Chondrocyte (in vitro differentiated cells): Measurements from ENCODE around the gene NSMF. TPM values are rescaled to one million over a fixed set of nuclear protein-coding genes. Genes with fewer than 3 reads are reported as not detected.

Source experiments
- DNase-seq: peaks from one replicate; pipeline ENCODE4 v3.0.0; 2021; ENCODE audit warnings: mixed read lengths, low spot score
- H3K27ac Mint-ChIP-seq: one replicate; pipeline ENCODE4 v1.8.0; 2021; ENCODE audit warnings: mild to moderate bottlenecking, moderate library complexity, mixed read lengths; ENCODE audit not compliant: unreplicated experiment
- H3K27me3 Mint-ChIP-seq: 2 replicates; pipeline ENCODE4 v1.8.0; 2021; ENCODE audit warnings: low read depth, mixed read lengths
- H3K36me3 Mint-ChIP-seq: 2 replicates; pipeline ENCODE4 v1.8.0; 2021; ENCODE audit warnings: low read depth, mixed read lengths
- H3K4me1 Mint-ChIP-seq: 2 replicates; pipeline ENCODE4 v1.8.0; 2021; ENCODE audit warnings: low read depth, mild to moderate bottlenecking, mixed read lengths
- H3K4me3 Mint-ChIP-seq: one replicate; pipeline ENCODE4 v1.8.0; 2021; ENCODE audit warnings: mild to moderate bottlenecking, moderate library complexity, mixed read lengths; ENCODE audit not compliant: unreplicated experiment
- H3K9me3 Mint-ChIP-seq: 2 replicates; pipeline ENCODE4 v1.8.0; 2021; ENCODE audit warnings: low read depth, mixed read lengths
- total RNA-seq: library from RNA; stranded (reverse); gene quantifications from 3 replicates; pipeline ENCODE4 v1.2.1, GENCODE V29; 2021
- TF ChIP-seq, protein P1 (sequence below): fragments of 200-600 bp; sonication (generic); IDR thresholded peaks from 2 replicates; pipeline ENCODE4 v1.5.0; 2021; ENCODE audit warnings: antibody characterized with exemption, mild to moderate bottlenecking, moderate library complexity

NSMF gene
- total RNA-seq, 1 donor from 2014 or later, result 86.1 TPM

DNA sequence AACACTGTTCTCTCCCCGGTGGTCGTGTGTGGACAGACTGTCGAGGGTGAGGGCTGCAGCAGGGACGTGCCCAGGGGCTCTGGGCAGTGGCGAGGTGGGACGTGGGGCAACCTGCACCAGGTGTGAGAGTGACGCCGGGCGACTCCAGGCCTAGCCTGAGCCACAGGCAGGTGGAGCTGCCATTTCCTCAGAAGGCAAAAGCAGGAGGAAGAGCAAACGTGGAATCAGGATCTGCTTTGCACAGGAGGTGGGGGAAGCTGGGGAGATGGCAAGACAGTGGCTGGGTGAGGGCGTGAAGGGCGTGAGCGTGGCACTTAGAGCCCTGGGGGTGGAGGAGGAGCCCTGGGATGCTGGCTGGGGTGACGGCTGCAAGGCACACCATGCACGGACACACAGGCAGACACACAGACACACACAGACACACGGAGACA is 39.6 kb upstream of the NSMF start:
- Mint-ChIP-seq H3K36me3 (no peaks in the 10 kb centered on the region), H3K27ac (no peak overlapping the region), H3K9me3 (no peaks in the 10 kb centered on the region), H3K4me1 (peaks cover 9% of the 10 kb centered on the region), H3K27me3 (no peaks in the 10 kb centered on the region), H3K4me3 (no peak overlapping the region)
- TF ChIP-seq, protein P1, sequence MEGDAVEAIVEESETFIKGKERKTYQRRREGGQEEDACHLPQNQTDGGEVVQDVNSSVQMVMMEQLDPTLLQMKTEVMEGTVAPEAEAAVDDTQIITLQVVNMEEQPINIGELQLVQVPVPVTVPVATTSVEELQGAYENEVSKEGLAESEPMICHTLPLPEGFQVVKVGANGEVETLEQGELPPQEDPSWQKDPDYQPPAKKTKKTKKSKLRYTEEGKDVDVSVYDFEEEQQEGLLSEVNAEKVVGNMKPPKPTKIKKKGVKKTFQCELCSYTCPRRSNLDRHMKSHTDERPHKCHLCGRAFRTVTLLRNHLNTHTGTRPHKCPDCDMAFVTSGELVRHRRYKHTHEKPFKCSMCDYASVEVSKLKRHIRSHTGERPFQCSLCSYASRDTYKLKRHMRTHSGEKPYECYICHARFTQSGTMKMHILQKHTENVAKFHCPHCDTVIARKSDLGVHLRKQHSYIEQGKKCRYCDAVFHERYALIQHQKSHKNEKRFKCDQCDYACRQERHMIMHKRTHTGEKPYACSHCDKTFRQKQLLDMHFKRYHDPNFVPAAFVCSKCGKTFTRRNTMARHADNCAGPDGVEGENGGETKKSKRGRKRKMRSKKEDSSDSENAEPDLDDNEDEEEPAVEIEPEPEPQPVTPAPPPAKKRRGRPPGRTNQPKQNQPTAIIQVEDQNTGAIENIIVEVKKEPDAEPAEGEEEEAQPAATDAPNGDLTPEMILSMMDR, result no peak
- DNase-seq, result no peak

DNA sequence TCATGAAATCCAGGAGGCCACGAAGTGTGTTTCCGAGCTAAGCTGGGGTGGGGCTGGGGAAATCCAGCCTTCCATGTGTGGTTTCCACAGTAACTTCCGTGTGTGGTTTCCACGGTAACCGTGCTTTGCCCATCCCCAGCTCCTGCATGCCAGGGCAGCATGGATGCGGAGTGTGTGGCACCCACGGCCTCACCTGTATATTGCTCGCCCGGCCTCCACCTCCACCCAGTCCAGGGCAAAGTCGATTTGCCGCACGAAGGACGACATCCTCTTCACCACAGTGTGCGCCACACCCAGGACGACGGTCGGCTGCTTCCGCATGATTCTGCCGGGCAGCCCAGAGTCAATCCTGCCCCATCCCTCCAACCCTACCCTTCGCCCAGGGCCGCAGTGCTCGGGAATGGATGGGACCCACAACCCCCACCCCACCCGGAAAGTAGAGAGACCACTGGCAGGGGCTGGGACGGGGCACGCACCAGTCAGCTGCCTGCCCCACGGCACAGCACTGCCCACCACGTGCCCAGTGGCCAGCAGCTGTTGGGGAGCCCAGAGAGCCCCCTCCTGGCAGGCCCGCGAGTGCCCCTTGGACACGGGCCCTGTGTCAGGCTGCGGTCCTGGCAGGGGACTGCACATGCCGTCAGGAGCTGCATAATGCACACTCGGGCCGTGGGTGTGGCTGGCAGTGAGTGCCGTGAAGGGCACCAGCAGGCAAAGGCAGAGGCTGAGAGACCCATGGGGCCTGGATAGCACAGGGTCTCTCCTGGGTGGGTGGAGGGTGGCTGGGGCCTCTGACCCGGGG is 39.0 kb upstream of the NSMF start:
- Mint-ChIP-seq H3K4me3 (no peak overlapping the region), H3K9me3 (no peaks in the 10 kb centered on the region), H3K27ac (no peak overlapping the region), H3K4me1 (peaks cover 9% of the 10 kb centered on the region), H3K36me3 (no peaks in the 10 kb centered on the region), H3K27me3 (no peaks in the 10 kb centered on the region)
- no peak for DNase-seq
- TF ChIP-seq, protein P1, result no peak

DNA sequence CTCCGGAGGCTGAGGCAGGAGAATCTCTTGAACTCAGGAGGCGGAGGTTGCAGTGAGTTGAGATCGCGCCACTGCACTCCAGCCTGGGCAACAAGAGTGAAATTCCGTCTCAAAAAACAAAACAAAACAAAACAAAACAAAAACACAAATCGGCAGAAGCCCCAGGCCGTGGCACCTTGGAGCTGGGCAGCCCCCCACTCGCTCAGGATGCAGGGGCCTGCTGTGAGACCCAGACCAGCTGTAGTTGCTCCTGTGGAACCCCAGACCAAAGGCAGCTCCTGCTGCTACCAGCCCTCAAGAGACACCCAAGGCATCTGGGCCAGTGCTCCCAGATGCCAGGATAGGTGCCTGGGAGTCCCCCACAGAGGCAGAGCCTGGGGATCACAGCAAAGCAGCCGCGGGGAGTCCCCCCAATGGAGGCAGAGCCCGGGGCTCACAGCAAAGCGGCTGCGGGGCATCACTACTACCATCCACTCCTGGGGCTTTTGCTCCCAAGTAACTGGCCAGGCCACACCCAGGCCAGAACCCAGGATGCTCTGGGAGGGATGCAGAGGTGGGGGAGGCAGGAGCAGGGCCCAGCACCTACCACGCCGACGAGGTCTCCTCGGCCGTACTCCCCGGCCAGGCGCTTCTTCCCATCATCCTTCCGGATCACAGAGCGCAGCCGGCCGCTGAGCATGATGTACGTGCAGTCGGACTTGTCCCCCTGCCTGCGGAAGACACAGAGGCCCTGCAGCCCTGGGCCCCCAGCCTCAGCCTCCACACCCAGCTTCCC is 37.7 kb upstream of the NSMF start:
- no peaks in the 10 kb centered on the region for H3K36me3 Mint-ChIP-seq
- no peak overlapping the region for H3K27ac Mint-ChIP-seq
- TF ChIP-seq, protein P1, result no peak
- no peaks in the 10 kb centered on the region for H3K9me3 Mint-ChIP-seq
- H3K27me3 Mint-ChIP-seq, result no peaks in the 10 kb centered on the region
- H3K4me1 Mint-ChIP-seq, result peaks cover 3% of the 10 kb centered on the region
- no peak overlapping the region for H3K4me3 Mint-ChIP-seq
- DNase-seq, result no peak

DNA sequence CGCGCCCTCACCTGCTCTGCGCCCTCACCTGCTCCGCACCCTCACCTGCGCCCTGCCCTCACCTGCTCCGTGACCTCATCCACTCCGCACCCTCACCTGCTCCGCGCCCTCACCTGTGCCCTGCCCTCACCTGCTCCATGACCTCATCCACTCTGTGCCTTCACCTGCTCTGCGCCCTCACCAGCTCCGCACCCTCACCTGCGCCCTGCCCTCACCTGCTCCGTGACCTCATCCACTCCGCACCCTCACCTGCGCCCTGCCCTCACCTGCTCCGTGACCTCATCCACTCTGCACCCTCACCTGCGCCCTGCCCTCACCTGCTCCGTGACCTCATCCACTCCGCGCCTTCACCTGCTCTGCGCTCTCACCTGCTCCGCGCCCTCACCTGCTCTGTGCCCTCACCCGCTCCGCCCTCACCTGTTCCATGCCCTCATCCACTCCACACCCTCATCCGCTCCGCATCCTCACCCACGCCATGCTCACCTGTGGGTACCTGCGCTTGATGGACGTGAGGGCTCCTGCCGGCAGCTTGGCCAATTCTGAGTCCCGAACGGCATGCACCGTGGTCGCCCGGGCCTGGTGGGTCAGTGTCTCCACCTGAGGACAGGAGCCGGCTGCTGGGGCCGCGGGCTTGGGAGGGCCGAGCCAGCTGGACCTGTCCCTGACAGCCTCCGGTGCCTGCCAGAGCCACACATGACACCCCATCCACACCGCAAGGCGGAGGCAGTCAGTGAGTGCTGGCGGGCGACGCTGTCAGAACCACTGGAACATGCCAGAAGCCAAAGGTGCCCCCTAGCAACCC is 35.6 kb upstream of the NSMF start:
- H3K36me3 Mint-ChIP-seq, result peaks cover 7% of the 10 kb centered on the region
- TF ChIP-seq, protein P1, result no peak
- H3K27me3 Mint-ChIP-seq, result no peaks in the 10 kb centered on the region
- no peak overlapping the region for H3K4me3 Mint-ChIP-seq
- no peaks in the 10 kb centered on the region for H3K9me3 Mint-ChIP-seq
- DNase-seq, result no peak
- H3K27ac Mint-ChIP-seq, result no peak overlapping the region
- H3K4me1 Mint-ChIP-seq, result peaks cover 3% of the 10 kb centered on the region

DNA sequence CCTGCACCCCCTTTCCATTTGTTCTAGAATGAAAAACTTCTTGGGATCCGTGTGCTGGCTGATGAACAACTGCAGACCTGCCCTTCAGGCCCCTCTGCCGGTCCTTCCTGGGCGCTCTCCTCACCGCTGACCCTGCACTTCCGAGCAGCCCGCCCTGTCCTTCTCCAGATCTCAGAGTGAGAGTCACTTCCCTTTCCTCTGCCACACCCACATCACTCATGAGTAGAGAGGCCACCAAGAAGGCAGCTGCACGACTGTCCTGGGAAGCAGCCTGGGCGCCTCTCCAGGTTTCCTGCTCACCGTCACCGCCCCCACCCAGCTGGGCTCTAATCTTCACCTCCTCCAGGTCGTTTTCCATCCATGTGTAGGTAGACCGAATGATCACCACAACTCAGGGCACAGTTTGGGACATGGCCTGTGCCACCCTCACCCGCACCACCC is 35.0 kb upstream of the NSMF start:
- peaks cover 7% of the 10 kb centered on the region for H3K36me3 Mint-ChIP-seq
- TF ChIP-seq, protein P1, result no peak
- no peak for DNase-seq
- H3K4me3 Mint-ChIP-seq, result no peak overlapping the region
- peaks cover 3% of the 10 kb centered on the region for H3K4me1 Mint-ChIP-seq
- H3K27me3 Mint-ChIP-seq, result no peaks in the 10 kb centered on the region
- no peak overlapping the region for H3K27ac Mint-ChIP-seq
- no peaks in the 10 kb centered on the region for H3K9me3 Mint-ChIP-seq
